Sciatic nerve (tissue), 2 donors: Measurements from ENCODE around the gene SENP1. TPM values are rescaled to one million over a fixed set of nuclear protein-coding genes. Genes with fewer than 3 reads are reported as not detected.

Experiments
- ATAC-seq: fragments of 200-7000 bp; cut with Tn5 transposase; one replicate; pipeline ENCODE4 v1.9.1; 2020; ENCODE audit warnings: mild to moderate bottlenecking, moderate library complexity
- DNase-seq: peaks from one replicate; pipeline ENCODE4 v3.0.0-alpha.2; 2020; ENCODE audit warnings: low spot score
- intact Hi-C: fragments of 100-400 bp; cut with DNase I; formaldehyde crosslinking; loops from one replicate; pipeline ENCODE4 v1.14.2; 2022
- total RNA-seq: library from RNA; stranded (reverse); fragmentation: NEBNext Ultra II Directional; extraction: Animal tissue kit (Norgen Biotek cat#: 25700); gene quantifications from one replicate; pipeline ENCODE4 v1.2.1, GENCODE V29; 2021
- donor health status: DM: no; HTN: no; CAD: no.
- donor health status: DM: no; HTN: no; CAD: no.

The SENP1 gene
- total RNA-seq, 1 donor from 2014 or later: 23.8 TPM

GRCh38 chr12:48043771-48044170 is 62.1 kb downstream of the SENP1 start:
- ATAC-seq: no peak
- intact Hi-C loops: no loop called here
- DNase-seq: no peak

- no peak for DNase-seq
These were observed 64.1 kb downstream of the SENP1 start for GRCh38 chr12:48041591-48042423.

GRCh38 chr12:48040354-48040753 is 65.5 kb downstream of the SENP1 start:
- DNase-seq (no peak), ATAC-seq (no peak)
- intact Hi-C loops: no loop called here

More at GRCh38 chr12:48041591-48042423, 64.1 kb downstream of the SENP1 start:
- intact Hi-C loops: no loop called here
- ATAC-seq: no peak

GRCh38 chr12:48039151-48039550 is 66.7 kb downstream of the SENP1 start:
- no peak for DNase-seq
- ATAC-seq: no peak

GRCh38 chr12:48038085-48038484 is 67.8 kb downstream of the SENP1 start:
- no peak for ATAC-seq

More at GRCh38 chr12:48039151-48039550, 66.7 kb downstream of the SENP1 start:
- intact Hi-C loops: no loop called here

GRCh38 chr12:48037267-48037915 is 68.5 kb downstream of the SENP1 start:
- DNase-seq: no peak
- no peak for ATAC-seq
- intact Hi-C loops: no loop called here

More at GRCh38 chr12:48038085-48038484, 67.8 kb downstream of the SENP1 start:
- no peak for DNase-seq
- intact Hi-C loops: no loop called here

- ATAC-seq (no peak), DNase-seq (no peak)
- intact Hi-C loops: no loop called here
These were observed 69.1 kb downstream of the SENP1 start for GRCh38 chr12:48036818-48037217.

- DNase-seq (no peak), ATAC-seq (no peak)
- intact Hi-C loops: no loop called here
These were observed 70.8 kb downstream of the SENP1 start for GRCh38 chr12:48034835-48035805.

GRCh38 chr12:48033451-48033850 is 72.4 kb downstream of the SENP1 start:
- intact Hi-C loops: no loop called here
- no peak for DNase-seq
- ATAC-seq: no peak

GRCh38 chr12:48032597-48032996 is 73.3 kb downstream of the SENP1 start:
- ATAC-seq: no peak
- intact Hi-C loops: no loop called here
- DNase-seq: no peak

- ATAC-seq (no peak), DNase-seq (no peak)
- intact Hi-C loops: no loop called here
These were observed 74.5 kb downstream of the SENP1 start for GRCh38 chr12:48031135-48031960.

GRCh38 chr12:48030173-48030650 is 75.7 kb downstream of the SENP1 start:
- DNase-seq (no peak), ATAC-seq (no peak)
- intact Hi-C loops: no loop called here

- DNase-seq (no peak), ATAC-seq (peak; percentile 23)
- intact Hi-C loops: no loop called here
These were observed 76.2 kb downstream of the SENP1 start for GRCh38 chr12:48029491-48030172.

- no peak for DNase-seq
- intact Hi-C loops: no loop called here
These were observed 77.1 kb downstream of the SENP1 start for GRCh38 chr12:48028541-48029431.

GRCh38 chr12:48027183-48028002 is 78.5 kb downstream of the SENP1 start:
- ATAC-seq: no peak
- intact Hi-C loops: no loop called here

More at GRCh38 chr12:48028541-48029431, 77.1 kb downstream of the SENP1 start:
- no peak for ATAC-seq

More at GRCh38 chr12:48027183-48028002, 78.5 kb downstream of the SENP1 start:
- no peak for DNase-seq
